K562 (cell line): ENCODE data around the gene CLCN2. TPM values are rescaled to one million over a fixed set of nuclear protein-coding genes. Genes with fewer than 3 reads are reported as not detected.
A peak's percentile ranks its signal among the peaks of the same experiment; 100 is the strongest.

Experiments used
- CCNT2 ChIP-seq: IDR thresholded peaks from 2 replicates; pipeline ENCODE4 v1.6.1; 2011; ENCODE audit warnings: borderline replicate concordance, low read depth, mild to moderate bottlenecking, moderate library complexity, mixed read lengths, low read length; ENCODE audit not compliant: insufficient read length; ENCODE audit errors: extremely low read depth
- CHD2 ChIP-seq: IDR thresholded peaks from 2 replicates; pipeline ENCODE4 v1.6.1; 2011; ENCODE audit warnings: low read depth, low read length
- EP400 ChIP-seq: fragments of 450-650 bp; IDR thresholded peaks from 2 replicates; pipeline ENCODE4 v1.6.1; 2017; ENCODE audit warnings: antibody characterized with exemption, mild to moderate bottlenecking, moderate library complexity
- GATAD2B ChIP-seq: fragments of 450-650 bp; IDR thresholded peaks from 2 replicates; pipeline ENCODE4 v1.6.1; 2017; ENCODE audit warnings: mild to moderate bottlenecking, borderline replicate concordance
- HDAC1 ChIP-seq, 2 experiments: fragments of 450-650 bp; IDR thresholded peaks; 2 replicates each; pipeline ENCODE4 v1.6.1; 2016 to 2017; ENCODE audit warnings: inconsistent platforms in 1 of 2, mild to moderate bottlenecking in 1 of 2, moderate library complexity in 1 of 2
- L3MBTL2 ChIP-seq: fragments of 450-650 bp; IDR thresholded peaks from 2 replicates; pipeline ENCODE4 v1.6.1; 2016; ENCODE audit warnings: mild to moderate bottlenecking, moderate library complexity
- LARP7 ChIP-seq: fragments of 450-650 bp; IDR thresholded peaks from 2 replicates; pipeline ENCODE4 v1.6.1; 2016
- LCOR ChIP-seq: sonication (generic); formaldehyde crosslinking; IDR thresholded peaks from 2 replicates; pipeline ENCODE4 v1.8.0; 2022; ENCODE audit warnings: mild to moderate bottlenecking, missing genetic modification reagents
- MYC ChIP-seq, 2 experiments: fragments of 250-450 bp in 1 of 2; sonication (Bioruptor Pico) in 1 of 2; IDR thresholded peaks; 2 replicates each; pipeline versions ENCODE4 v1.5.1 to v1.6.1; 2012 to 2021; ENCODE audit warnings: low read depth in 2 of 2, borderline replicate concordance in 1 of 2, improper control_type of control experiment in 1 of 2, low read length in 1 of 2, mild to moderate bottlenecking in 1 of 2, moderate library complexity in 1 of 2
- NR2C1 ChIP-seq, 2 experiments: fragments of 450-650 bp; IDR thresholded peaks; 2 replicates each; pipeline ENCODE4 v1.6.1; 2017; ENCODE audit warnings: mild to moderate bottlenecking in 2 of 2, antibody characterized with exemption in 1 of 2, inconsistent platforms in 1 of 2, missing compliant biosample characterization in 1 of 2, missing genetic modification characterization in 1 of 2
- POLR2A ChIP-seq: fragments of 450-650 bp; conservative IDR thresholded peaks from 2 replicates; pipeline ENCODE4 v1.6.1; 2016
- RBBP5 ChIP-seq: fragments of 200-600 bp; sonication (generic); IDR thresholded peaks from 2 replicates; pipeline ENCODE4 v1.6.1; 2012; ENCODE audit warnings: borderline replicate concordance, mild to moderate bottlenecking, low read length, control low read depth, inconsistent platforms; ENCODE audit not compliant: insufficient read depth, poor library complexity, severe bottlenecking
- RCOR1 ChIP-seq, 2 experiments: IDR thresholded peaks; 2 replicates each; pipeline ENCODE4 v1.6.1; 2012; ENCODE audit warnings: low read depth in 2 of 2, low read length in 2 of 2, borderline replicate concordance in 1 of 2, improper control_type of control experiment in 1 of 2
- SAP30 ChIP-seq: fragments of 200-600 bp; sonication (generic); IDR thresholded peaks from 2 replicates; pipeline ENCODE4 v1.6.1; 2012; ENCODE audit warnings: borderline replicate concordance, low read depth, mild to moderate bottlenecking, moderate library complexity, low read length, control low read depth, inconsistent platforms; ENCODE audit not compliant: insufficient read depth, poor library complexity, severe bottlenecking
- SMAD4 ChIP-seq: fragments of 250-450 bp; sonication (Bioruptor Pico); conservative IDR thresholded peaks from 2 replicates; pipeline ENCODE4 v1.8.0; 2021; ENCODE audit warnings: inconsistent platforms, mild to moderate bottlenecking, moderate library complexity
- SMARCC2 ChIP-seq: fragments of 450-650 bp; IDR thresholded peaks from 2 replicates; pipeline ENCODE4 v1.6.1; 2017; ENCODE audit warnings: antibody characterized with exemption, moderate library complexity, mild to moderate bottlenecking, low read depth
- polyA plus RNA-seq, 8 experiments: library from polyadenylated mRNA; depleted of rRNA in 4 of 8; stranded (reverse) in 5 of 8; unstranded in 3 of 8; fragments of >200 nt; fragmentation: Nextera tagmentation in 2 of 8; fragmentation: Illumina TruSeq in 1 of 8; extraction: Ambion mirVana in 2 of 8; extraction: Trizol in 1 of 8; gene quantifications; 2 replicates each; pipeline versions ENCODE4 v1.2.1 to v1.2.3, GENCODE V29; 2011 to 2014; ENCODE audit warnings: inconsistent platforms in 1 of 8, missing spikeins in 1 of 8
- total RNA-seq, 7 experiments: library from RNA; depleted of rRNA in 6 of 7; stranded (reverse); fragments of >200 nt in 6 of 7; fragmentation: Illumina TruSeq in 2 of 7; extraction: Trizol in 2 of 7; gene quantifications; 2 replicates each; pipeline versions ENCODE4 v1.2.1 to v1.2.3, GENCODE V29; 2011 to 2021; ENCODE audit warnings: low replicate concordance in 1 of 7
- TF ChIP-seq, protein P1 (sequence below): fragments of 250-450 bp; sonication (Bioruptor Pico); IDR thresholded peaks from 2 replicates; pipeline ENCODE4 v1.4.0; 2020; ENCODE audit warnings: mild to moderate bottlenecking
- TF ChIP-seq, protein P2 (sequence below), 2 experiments: fragments of 450-650 bp in 1 of 2; sonication (generic) in 1 of 2; formaldehyde crosslinking in 1 of 2; IDR thresholded peaks in 1 of 2; conservative IDR thresholded peaks in 1 of 2; 2 replicates each; pipeline versions ENCODE4 v1.6.1 to v1.8.1; 2016 to 2023; ENCODE audit warnings: mild to moderate bottlenecking in 2 of 2, moderate library complexity in 2 of 2, inconsistent platforms in 1 of 2, missing genetic modification reagents in 1 of 2
- TF ChIP-seq, protein P3 (sequence below): fragments of 450-650 bp; IDR thresholded peaks from one replicate; pipeline ENCODE4 v1.6.1; 2018; ENCODE audit warnings: mild to moderate bottlenecking, moderate library complexity; ENCODE audit not compliant: partially characterized antibody
- TF ChIP-seq, protein P4 (sequence below): conservative IDR thresholded peaks from 2 replicates; pipeline ENCODE4 v1.6.1; 2011; ENCODE audit warnings: low read depth, mild to moderate bottlenecking, low read length; ENCODE audit not compliant: control insufficient read depth

CLCN2 gene
- total and polyA plus RNA-seq, 9 of the 15 experiments (the other 6 are each of a cell fraction or from before 2014, with no cell fraction given) = 0.10 to 14.0 (median 6.9) TPM

DNA sequence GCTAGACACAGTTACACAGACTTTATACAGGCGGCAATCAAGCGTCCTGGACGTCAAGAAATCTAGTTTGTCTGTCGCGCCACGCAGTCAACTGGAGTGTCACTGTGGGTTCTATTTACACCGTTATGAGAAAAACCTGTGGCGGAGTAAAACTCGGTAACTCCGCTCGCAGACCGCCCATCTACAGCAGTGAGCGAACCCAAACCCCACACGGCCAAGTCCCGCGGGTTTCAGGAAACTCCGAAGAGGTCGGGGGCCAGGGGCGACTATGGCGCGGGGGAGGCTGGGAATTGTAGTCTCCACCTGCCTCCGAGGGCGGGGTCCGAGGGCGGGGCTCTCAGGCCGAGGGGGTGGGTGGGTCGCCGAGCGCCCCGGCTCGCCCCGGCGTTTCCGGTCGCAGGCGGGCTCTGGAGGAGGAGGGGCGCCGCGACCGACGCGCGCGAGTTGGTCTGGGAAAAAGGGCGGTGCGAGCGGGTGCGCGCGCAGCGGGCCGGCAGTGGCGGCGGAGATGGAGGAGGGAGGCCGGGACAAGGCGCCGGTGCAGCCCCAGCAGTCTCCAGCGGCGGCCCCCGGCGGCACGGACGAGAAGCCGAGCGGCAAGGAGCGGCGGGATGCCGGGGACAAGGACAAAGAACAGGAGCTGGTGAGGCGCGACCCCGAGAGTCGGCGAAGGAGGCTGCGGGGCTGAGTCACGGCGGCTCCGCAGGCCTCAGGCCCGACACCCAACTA, 62.5 kb downstream of the CLCN2 start, which contains the start of gene PSMD2 (continued):
- TF ChIP-seq, protein P1, sequence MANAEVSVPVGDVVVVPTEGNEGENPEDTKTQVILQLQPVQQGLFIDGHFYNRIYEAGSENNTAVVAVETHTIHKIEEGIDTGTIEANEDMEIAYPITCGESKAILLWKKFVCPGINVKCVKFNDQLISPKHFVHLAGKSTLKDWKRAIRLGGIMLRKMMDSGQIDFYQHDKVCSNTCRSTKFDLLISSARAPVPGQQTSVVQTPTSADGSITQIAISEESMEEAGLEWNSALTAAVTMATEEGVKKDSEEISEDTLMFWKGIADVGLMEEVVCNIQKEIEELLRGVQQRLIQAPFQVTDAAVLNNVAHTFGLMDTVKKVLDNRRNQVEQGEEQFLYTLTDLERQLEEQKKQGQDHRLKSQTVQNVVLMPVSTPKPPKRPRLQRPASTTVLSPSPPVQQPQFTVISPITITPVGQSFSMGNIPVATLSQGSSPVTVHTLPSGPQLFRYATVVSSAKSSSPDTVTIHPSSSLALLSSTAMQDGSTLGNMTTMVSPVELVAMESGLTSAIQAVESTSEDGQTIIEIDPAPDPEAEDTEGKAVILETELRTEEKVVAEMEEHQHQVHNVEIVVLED (CRISPR knock-in tag) = no peak; the same call in 1 of the 2 replicates
- TF ChIP-seq LCOR (CRISPR knock-in tag) (0 out of 2 replicates have a peak, but pooled peaks have one; percentile 83), CHD2 (peak; percentile 95), SMARCC2 (0 out of 2 replicates have a peak, but pooled peaks have one; percentile 23), LARP7 (no peak), SMAD4 (CRISPR knock-in tag) (peak; percentile 29; the same call in 1 of the 2 replicates), RCOR1 (IDR thresholded peaks at IDR 0.05; ENCODE audit: borderline replicate concordance in 1 of 2, low read depth in 2 of 2, low read length in 2 of 2) (no peak), L3MBTL2 (peak; percentile 44; the same call in 1 of the 2 replicates), POLR2A (peak; percentile 91), MYC (IDR thresholded peaks at IDR 0.05; ENCODE audit: low read depth, low read length) (peak; percentile 60; the same call in 1 of the 2 replicates), MYC (CRISPR knock-in tag; IDR thresholded peaks at IDR 0.05; ENCODE audit: borderline replicate concordance, low read depth) (no peak), EP400 (peak; percentile 29; the same call in 1 of the 2 replicates), NR2C1 (IDR thresholded peaks at IDR 0.05) (peak; percentile 95), NR2C1 (tag; IDR thresholded peaks at IDR 0.05) (peak; percentile 98), GATAD2B (no peak), SAP30 (peak; percentile 60), RBBP5 (peak; percentile 85), HDAC1 (IDR thresholded peaks at IDR 0.05) (peak in 1 of 2 experiments; percentile 71; a peak in 1 of 4 replicates), CCNT2 (peak; percentile 40)
- TF ChIP-seq, protein P2, sequence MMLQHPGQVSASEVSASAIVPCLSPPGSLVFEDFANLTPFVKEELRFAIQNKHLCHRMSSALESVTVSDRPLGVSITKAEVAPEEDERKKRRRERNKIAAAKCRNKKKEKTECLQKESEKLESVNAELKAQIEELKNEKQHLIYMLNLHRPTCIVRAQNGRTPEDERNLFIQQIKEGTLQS (IDR thresholded peaks at IDR 0.05) = no peak
- TF ChIP-seq, protein P2 (CRISPR knock-in tag; conservative IDR thresholded peaks at IDR 0.05) = peak; percentile 57; the same call in 1 of the 2 replicates
- TF ChIP-seq, protein P3, sequence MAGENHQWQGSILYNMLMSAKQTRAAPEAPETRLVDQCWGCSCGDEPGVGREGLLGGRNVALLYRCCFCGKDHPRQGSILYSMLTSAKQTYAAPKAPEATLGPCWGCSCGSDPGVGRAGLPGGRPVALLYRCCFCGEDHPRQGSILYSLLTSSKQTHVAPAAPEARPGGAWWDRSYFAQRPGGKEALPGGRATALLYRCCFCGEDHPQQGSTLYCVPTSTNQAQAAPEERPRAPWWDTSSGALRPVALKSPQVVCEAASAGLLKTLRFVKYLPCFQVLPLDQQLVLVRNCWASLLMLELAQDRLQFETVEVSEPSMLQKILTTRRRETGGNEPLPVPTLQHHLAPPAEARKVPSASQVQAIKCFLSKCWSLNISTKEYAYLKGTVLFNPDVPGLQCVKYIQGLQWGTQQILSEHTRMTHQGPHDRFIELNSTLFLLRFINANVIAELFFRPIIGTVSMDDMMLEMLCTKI = no peak
- TF ChIP-seq, protein P4, sequence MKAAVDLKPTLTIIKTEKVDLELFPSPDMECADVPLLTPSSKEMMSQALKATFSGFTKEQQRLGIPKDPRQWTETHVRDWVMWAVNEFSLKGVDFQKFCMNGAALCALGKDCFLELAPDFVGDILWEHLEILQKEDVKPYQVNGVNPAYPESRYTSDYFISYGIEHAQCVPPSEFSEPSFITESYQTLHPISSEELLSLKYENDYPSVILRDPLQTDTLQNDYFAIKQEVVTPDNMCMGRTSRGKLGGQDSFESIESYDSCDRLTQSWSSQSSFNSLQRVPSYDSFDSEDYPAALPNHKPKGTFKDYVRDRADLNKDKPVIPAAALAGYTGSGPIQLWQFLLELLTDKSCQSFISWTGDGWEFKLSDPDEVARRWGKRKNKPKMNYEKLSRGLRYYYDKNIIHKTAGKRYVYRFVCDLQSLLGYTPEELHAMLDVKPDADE = peak; percentile 45
